Naive thymus-derived CD4-positive, alpha-beta T cell (primary cell): ENCODE results near the gene FAM83E. TPM values are rescaled to one million over a fixed set of nuclear protein-coding genes. Genes with fewer than 3 reads are reported as not detected.

Experiments
- ATAC-seq: fragments of 150-1000 bp; cut with Tn5 transposase; 2 replicates; pipeline ENCODE4 v1.10.0; 2021; ENCODE audit warnings: mild to moderate bottlenecking, moderate library complexity
- CTCF ChIA-PET: fragments of 350-600 bp; sonication (Branson Sonifier 250); formaldehyde crosslinking; loops from one replicate; lab custom pipeline; 2021; ENCODE audit warnings: antibody characterized with exemption; lab: Charles Lee
- POLR2A ChIA-PET: fragments of 350-600 bp; sonication (Branson Sonifier 250); formaldehyde crosslinking; loops from one replicate; lab custom pipeline; 2021; ENCODE audit warnings: antibody characterized with exemption, inconsistent platforms; lab: Charles Lee
- DNase-seq, 9 donors: peaks; one replicate each; pipeline versions ENCODE4 v3.0.0 to v3.0.0-alpha.2; 2020 to 2022; ENCODE audit warnings: mixed read lengths in 1 of 9
- H3K27ac ChIP-seq: one replicate; pipeline ENCODE4 v1.7.0; 2013; ENCODE audit warnings: mild to moderate bottlenecking, low read depth, low read length, moderate library complexity
- H3K27me3 ChIP-seq, 2 donors: one replicate each; pipeline ENCODE4 v1.7.0; 2013; ENCODE audit warnings: low read length in 2 of 2, mild to moderate bottlenecking in 2 of 2, moderate library complexity in 2 of 2; ENCODE audit not compliant: control insufficient read depth in 2 of 2, insufficient read depth in 2 of 2
- H3K36me3 ChIP-seq, 3 experiments: 1 replicate in 2 of 3; 2 replicates in 1 of 3; pipeline ENCODE4 v1.7.0; 2013; ENCODE audit warnings: low read length in 3 of 3, mild to moderate bottlenecking in 3 of 3, moderate library complexity in 1 of 3; ENCODE audit not compliant: insufficient read depth in 3 of 3, control insufficient read depth in 2 of 3
- H3K4me1 ChIP-seq, 2 donors: one replicate each; pipeline ENCODE4 v1.7.0; 2013; ENCODE audit warnings: low read length in 2 of 2, mild to moderate bottlenecking in 2 of 2, moderate library complexity in 1 of 2; ENCODE audit not compliant: control insufficient read depth in 2 of 2, insufficient read depth in 2 of 2
- H3K4me3 ChIP-seq: 2 replicates; pipeline ENCODE4 v1.7.0; 2013; ENCODE audit warnings: mild to moderate bottlenecking, low read length
- H3K9me3 ChIP-seq, 3 experiments: 1 replicate in 2 of 3; 2 replicates in 1 of 3; pipeline ENCODE4 v1.7.0; 2013; ENCODE audit warnings: low read length in 3 of 3; ENCODE audit not compliant: control insufficient read depth in 2 of 3
- H3K27ac Mint-ChIP-seq, 9 donors: one replicate each; pipeline ENCODE4 v1.8.0; 2020 to 2022; ENCODE audit warnings: mixed read lengths in 9 of 9, mild to moderate bottlenecking in 8 of 9, moderate library complexity in 5 of 9, inconsistent platforms in 2 of 9
- H3K27me3 Mint-ChIP-seq, 5 donors: one replicate each; pipeline ENCODE4 v1.8.0; 2021 to 2022; ENCODE audit warnings: mixed read lengths in 5 of 5, mild to moderate bottlenecking in 1 of 5
- H3K36me3 Mint-ChIP-seq, 5 donors: one replicate each; pipeline ENCODE4 v1.8.0; 2020 to 2022; ENCODE audit warnings: mixed read lengths in 5 of 5, mild to moderate bottlenecking in 3 of 5, inconsistent platforms in 1 of 5
- H3K4me1 Mint-ChIP-seq, 7 donors: one replicate each; pipeline ENCODE4 v1.8.0; 2020 to 2022; ENCODE audit warnings: mixed read lengths in 7 of 7, mild to moderate bottlenecking in 3 of 7, inconsistent platforms in 1 of 7
- H3K4me3 Mint-ChIP-seq, 10 donors: one replicate each; pipeline ENCODE4 v1.8.0; 2020 to 2022; ENCODE audit warnings: mild to moderate bottlenecking in 10 of 10, mixed read lengths in 10 of 10, moderate library complexity in 6 of 10, inconsistent platforms in 2 of 10
- H3K9me3 Mint-ChIP-seq, 11 donors: one replicate each; pipeline ENCODE4 v1.8.0; 2020 to 2022; ENCODE audit warnings: mixed read lengths in 11 of 11, mild to moderate bottlenecking in 4 of 11, inconsistent platforms in 1 of 11, moderate library complexity in 1 of 11
- intact Hi-C, 2 donors: fragments of 100-400 bp; cut with micrococcal nuclease; formaldehyde crosslinking; loops; one replicate each; pipeline ENCODE4 v1.15.1; 2023
- polyA plus RNA-seq, 2 donors: library from polyadenylated mRNA; unstranded; fragments of 300-500 nt; fragmentation: Illumina TruSeq; gene quantifications; one replicate each; pipeline ENCODE4 v1.2.3, GENCODE V29; 2021
- total RNA-seq, 6 experiments: library from RNA in 5 of 6; stranded (reverse) in 5 of 6; gene quantifications; 1 replicate in 5 of 6; 2 replicates in 1 of 6; pipeline ENCODE4 v1.2.3 and lab custom pipeline; 2021 to 2026

Gene FAM83E
- total and polyA plus RNA-seq, 7 experiments from 2014 or later = 0.66 to 3.7 (median 2.4) TPM; not detected in 2

- intact Hi-C loops = loop anchor here in 1 of 2 donors (10.0 kb wide), 1 partner anchor 1029 kb away; the partner anchor contains the start of genes RRAS and SCAF1
- Mint-ChIP-seq H3K4me3 (peak overlapping the region in 3 of 10 donors; percentile 16 to 29 (median 20)), H3K27ac (peak overlapping the region in 1 of 9 donors; percentile 25), H3K27me3 (no peaks in the 10 kb centered on the region), H3K4me1 (peaks cover 28 to 42% (median 36%) of the 10 kb centered on the region in 7 donors), H3K9me3 (peaks cover 0 to 2% (median 0%) of the 10 kb centered on the region in 11 donors), H3K36me3 (peaks cover 0 to 19% (median 9%) of the 10 kb centered on the region in 5 donors)
- Histone ChIP-seq H3K36me3 (peaks cover 0 to 36% (median 16%) of the 10 kb centered on the region in 3 experiments), H3K4me1 (peaks cover 17 to 36% of the 10 kb centered on the region in 2 donors), H3K4me3 (no peak overlapping the region), H3K9me3 (no peaks in the 10 kb centered on the region), H3K27me3 (no peaks in the 10 kb centered on the region), H3K27ac (no peak overlapping the region)
- POLR2A ChIA-PET = interaction anchor here (1.0 to 4.7 kb wide), 2 partner anchors 16 to 22 kb away, joined by 3 to 73 read pairs; no protein-coding TSS in a partner anchor
- CTCF ChIA-PET = interaction anchor here (0.6 to 1.6 kb wide), 2 partner anchors 8 to 203 kb away, joined by 3 to 5 read pairs; no protein-coding TSS in a partner anchor
- ATAC-seq (no peak), DNase-seq (peak in 1 of 9 donors; percentile 12)
These were observed 560 bp upstream of the FAM83E start for GRCh38 chr19:48615231-48616040.

GRCh38 chr19:48613852-48614435, 932 bp downstream of the FAM83E start:
- ATAC-seq = no peak
- peaks cover 0 to 2% (median 0%) of the 10 kb centered on the region in 11 donors for H3K9me3 Mint-ChIP-seq
- CTCF ChIA-PET = interaction anchor here (0.6 kb wide), 1 partner anchor 32 kb away, joined by 3 read pairs; no protein-coding TSS in a partner anchor
- DNase-seq = no peak
- H3K36me3 Mint-ChIP-seq = peaks cover 0 to 17% (median 9%) of the 10 kb centered on the region in 5 donors
- Histone ChIP-seq H3K36me3 (peaks cover 0 to 36% (median 16%) of the 10 kb centered on the region in 3 experiments), H3K27me3 (no peaks in the 10 kb centered on the region), H3K9me3 (no peaks in the 10 kb centered on the region), H3K4me1 (peaks cover 13 to 28% of the 10 kb centered on the region in 2 donors), H3K27ac (no peak overlapping the region), H3K4me3 (no peak overlapping the region)
- H3K27me3 Mint-ChIP-seq = no peaks in the 10 kb centered on the region
- intact Hi-C loops = loop anchor here in 1 of 2 donors (10.0 kb wide), 1 partner anchor 1031 kb away; the partner anchor contains the start of genes RRAS and SCAF1
- H3K4me3 Mint-ChIP-seq = peak overlapping the region in 1 of 10 donors; percentile 49
- POLR2A ChIA-PET = no interaction called here
- peaks cover 20 to 29% (median 26%) of the 10 kb centered on the region in 7 donors for H3K4me1 Mint-ChIP-seq
- H3K27ac Mint-ChIP-seq = peak overlapping the region in 5 of 9 donors; percentile 17 to 78 (median 60)

- Mint-ChIP-seq H3K36me3 (peaks cover 0 to 15% (median 6%) of the 10 kb centered on the region in 5 donors), H3K9me3 (peaks cover 0 to 2% (median 0%) of the 10 kb centered on the region in 11 donors), H3K27ac (peak overlapping the region in 1 of 9 donors; percentile 78), H3K27me3 (no peaks in the 10 kb centered on the region), H3K4me3 (no peak overlapping the region), H3K4me1 (peaks cover 19 to 27% (median 25%) of the 10 kb centered on the region in 7 donors)
- H3K27me3 ChIP-seq = no peaks in the 10 kb centered on the region
- DNase-seq (no peak), ATAC-seq (no peak)
- intact Hi-C loops = loop anchor here in 1 of 2 donors (10.0 kb wide), 1 partner anchor 1032 kb away; the partner anchor contains the start of genes RRAS and SCAF1
- no peak overlapping the region for H3K27ac ChIP-seq
- ChIA-PET CTCF (no interaction called here), POLR2A (no interaction called here)
- peaks cover 13 to 27% of the 10 kb centered on the region in 2 donors for H3K4me1 ChIP-seq
- no peak overlapping the region for H3K4me3 ChIP-seq
- H3K36me3 ChIP-seq = peaks cover 0 to 32% (median 16%) of the 10 kb centered on the region in 3 experiments
- no peaks in the 10 kb centered on the region for H3K9me3 ChIP-seq
These were observed 1.6 kb downstream of the FAM83E start for GRCh38 chr19:48613024-48613851.

GRCh38 chr19:48611872-48612271, 3.0 kb downstream of the FAM83E start:
- Histone ChIP-seq H3K27me3 (no peaks in the 10 kb centered on the region), H3K9me3 (no peaks in the 10 kb centered on the region), H3K4me1 (peaks cover 3 to 13% of the 10 kb centered on the region in 2 donors), H3K27ac (no peak overlapping the region), H3K4me3 (no peak overlapping the region), H3K36me3 (peaks cover 0 to 22% (median 13%) of the 10 kb centered on the region in 3 experiments)
- Mint-ChIP-seq H3K36me3 (peaks cover 0 to 8% (median 4%) of the 10 kb centered on the region in 5 donors), H3K9me3 (peaks cover 0 to 2% (median 0%) of the 10 kb centered on the region in 11 donors), H3K27me3 (no peaks in the 10 kb centered on the region), H3K27ac (peak overlapping the region in 1 of 9 donors; percentile 25), H3K4me1 (peaks cover 10 to 16% (median 13%) of the 10 kb centered on the region in 7 donors), H3K4me3 (no peak overlapping the region)
- no peak for ATAC-seq
- intact Hi-C loops = loop anchor here in 1 of 2 donors (10.0 kb wide), 1 partner anchor 1033 kb away; the partner anchor contains the start of genes RRAS and SCAF1
- ChIA-PET POLR2A (interaction anchor here (2.0 kb wide), 1 partner anchor 12 kb away, joined by 5 read pairs; no protein-coding TSS in a partner anchor), CTCF (no interaction called here)
- DNase-seq = no peak

- DNase-seq (no peak), ATAC-seq (no peak)
- Mint-ChIP-seq H3K4me1 (peaks cover 5 to 6% (median 5%) of the 10 kb centered on the region in 7 donors), H3K27me3 (no peaks in the 10 kb centered on the region), H3K27ac (no peak overlapping the region), H3K9me3 (peaks cover 0 to 2% (median 0%) of the 10 kb centered on the region in 11 donors), H3K4me3 (no peak overlapping the region), H3K36me3 (no peaks in the 10 kb centered on the region)
- Histone ChIP-seq H3K27me3 (no peaks in the 10 kb centered on the region), H3K27ac (no peak overlapping the region), H3K9me3 (no peaks in the 10 kb centered on the region), H3K4me3 (no peak overlapping the region), H3K36me3 (peaks cover 0 to under 1% (median under 1%) of the 10 kb centered on the region in 3 experiments), H3K4me1 (peaks cover 3 to 4% of the 10 kb centered on the region in 2 donors)
- POLR2A ChIA-PET = interaction anchor here (1.1 to 2.6 kb wide), 7 partner anchors 8 to 116 kb away, joined by 3 to 18 read pairs (median 4); partner anchors contain the start of genes RPL18 and SPHK2
- CTCF ChIA-PET = interaction anchor here (0.8 to 2.7 kb wide), 9 partner anchors 9 to 120 kb away, joined by 3 to 16 read pairs (median 4); partner anchors contain the start of genes RPL18 and SPHK2
- intact Hi-C loops = loop anchor here (2.0 to 10.0 kb wide), 2 partner anchors 289 to 1035 kb away; partner anchors contain the start of genes RRAS (in 1 of the 2) and SCAF1 (in 1 of the 2)
These were observed 5.2 kb downstream of the FAM83E start for GRCh38 chr19:48609571-48610108.
